Effector memory CD4-positive, alpha-beta T cell (primary cell): ENCODE data around the gene SYNPR.

Source experiments
- DNase-seq, 3 donors: peaks; one replicate each; pipeline ENCODE4 v3.0.0-alpha.2; 2020
- H3K27ac ChIP-seq: 2 replicates; pipeline ENCODE4 v1.7.0; 2013; ENCODE audit warnings: mild to moderate bottlenecking, low read length, moderate library complexity; ENCODE audit not compliant: insufficient read depth, poor library complexity, severe bottlenecking
- H3K27me3 ChIP-seq: replicated peaks from 2 replicates; pipeline ENCODE4 v1.7.0; 2013; ENCODE audit warnings: mild to moderate bottlenecking, low read length; ENCODE audit not compliant: insufficient read depth, control insufficient read depth, poor library complexity, severe bottlenecking
- H3K36me3 ChIP-seq: 2 replicates; pipeline ENCODE4 v1.7.0; 2013; ENCODE audit warnings: mild to moderate bottlenecking, low read length, moderate library complexity; ENCODE audit not compliant: control insufficient read depth, insufficient read depth
- H3K4me1 ChIP-seq: 2 replicates; pipeline ENCODE4 v1.7.0; 2013; ENCODE audit warnings: low read length, mild to moderate bottlenecking; ENCODE audit not compliant: control insufficient read depth, insufficient read depth, poor library complexity, severe bottlenecking
- H3K4me3 ChIP-seq: 2 replicates; pipeline ENCODE4 v1.7.0; 2013; ENCODE audit warnings: low read length, low read depth, mild to moderate bottlenecking; ENCODE audit not compliant: insufficient read depth, poor library complexity, severe bottlenecking
- H3K9me3 ChIP-seq: 2 replicates; pipeline ENCODE4 v1.7.0; 2013; ENCODE audit warnings: mild to moderate bottlenecking, low read length, moderate library complexity; ENCODE audit not compliant: control insufficient read depth

SYNPR gene

GRCh38 chr3:63508305-63508704, 230.2 kb downstream of the SYNPR start:
- Histone ChIP-seq H3K9me3 (no peaks in the 10 kb centered on the region), H3K36me3 (no peaks in the 10 kb centered on the region), H3K27me3 (no peaks in the 10 kb centered on the region), H3K4me3 (no peak overlapping the region), H3K4me1 (no peaks in the 10 kb centered on the region), H3K27ac (no peak overlapping the region)
- DNase-seq = no peak

GRCh38 chr3:63508771-63509170, 230.7 kb downstream of the SYNPR start:
- H3K27ac ChIP-seq = no peak overlapping the region
- no peaks in the 10 kb centered on the region for H3K9me3 ChIP-seq
- no peaks in the 10 kb centered on the region for H3K27me3 ChIP-seq
- H3K4me3 ChIP-seq = no peak overlapping the region
- no peak for DNase-seq
- no peaks in the 10 kb centered on the region for H3K36me3 ChIP-seq
- H3K4me1 ChIP-seq = no peaks in the 10 kb centered on the region

GRCh38 chr3:63513791-63514190, 235.7 kb downstream of the SYNPR start:
- no peak for DNase-seq
- Histone ChIP-seq H3K27me3 (no peaks in the 10 kb centered on the region), H3K36me3 (no peaks in the 10 kb centered on the region), H3K4me3 (no peak overlapping the region), H3K27ac (no peak overlapping the region), H3K9me3 (no peaks in the 10 kb centered on the region), H3K4me1 (no peaks in the 10 kb centered on the region)

GRCh38 chr3:63514678-63515077, 236.6 kb downstream of the SYNPR start:
- Histone ChIP-seq H3K4me3 (no peak overlapping the region), H3K27ac (no peak overlapping the region), H3K27me3 (no peaks in the 10 kb centered on the region), H3K36me3 (no peaks in the 10 kb centered on the region), H3K4me1 (no peaks in the 10 kb centered on the region), H3K9me3 (no peaks in the 10 kb centered on the region)
- no peak for DNase-seq

- Histone ChIP-seq H3K36me3 (no peaks in the 10 kb centered on the region), H3K4me1 (no peaks in the 10 kb centered on the region), H3K27ac (no peak overlapping the region), H3K27me3 (no peaks in the 10 kb centered on the region), H3K4me3 (no peak overlapping the region), H3K9me3 (no peaks in the 10 kb centered on the region)
- no peak for DNase-seq
Measured at GRCh38 chr3:63519426-63519825, 241.3 kb downstream of the SYNPR start.

- no peaks in the 10 kb centered on the region for H3K27me3 ChIP-seq
- H3K9me3 ChIP-seq = no peaks in the 10 kb centered on the region
- no peaks in the 10 kb centered on the region for H3K36me3 ChIP-seq
- no peak overlapping the region for H3K4me3 ChIP-seq
- no peak overlapping the region for H3K27ac ChIP-seq
- H3K4me1 ChIP-seq = no peaks in the 10 kb centered on the region
- DNase-seq = no peak
Measured at GRCh38 chr3:63521657-63522056, 243.5 kb downstream of the SYNPR start.

- Histone ChIP-seq H3K4me3 (no peak overlapping the region), H3K4me1 (no peaks in the 10 kb centered on the region), H3K36me3 (no peaks in the 10 kb centered on the region), H3K9me3 (no peaks in the 10 kb centered on the region), H3K27me3 (no peaks in the 10 kb centered on the region), H3K27ac (no peak overlapping the region)
- DNase-seq = no peak
Measured at GRCh38 chr3:63523100-63523499, 245.0 kb downstream of the SYNPR start.

- Histone ChIP-seq H3K27me3 (no peaks in the 10 kb centered on the region), H3K4me1 (no peaks in the 10 kb centered on the region), H3K36me3 (no peaks in the 10 kb centered on the region), H3K4me3 (no peak overlapping the region), H3K27ac (no peak overlapping the region), H3K9me3 (no peaks in the 10 kb centered on the region)
- DNase-seq = no peak
Measured at GRCh38 chr3:63528325-63529000, 250.4 kb downstream of the SYNPR start.

GRCh38 chr3:63532521-63532920, 254.4 kb downstream of the SYNPR start:
- Histone ChIP-seq H3K27ac (no peak overlapping the region), H3K36me3 (no peaks in the 10 kb centered on the region), H3K4me3 (no peak overlapping the region), H3K9me3 (no peaks in the 10 kb centered on the region), H3K27me3 (no peaks in the 10 kb centered on the region), H3K4me1 (no peaks in the 10 kb centered on the region)
- DNase-seq = no peak

GRCh38 chr3:63538919-63539318, 260.8 kb downstream of the SYNPR start:
- H3K4me3 ChIP-seq = no peak overlapping the region
- H3K27ac ChIP-seq = no peak overlapping the region
- H3K4me1 ChIP-seq = no peaks in the 10 kb centered on the region
- no peaks in the 10 kb centered on the region for H3K36me3 ChIP-seq
- no peaks in the 10 kb centered on the region for H3K9me3 ChIP-seq
- no peak for DNase-seq
- H3K27me3 ChIP-seq = no peaks in the 10 kb centered on the region
